ENCODE measurements around the gene LRRC8C. TPM values are rescaled to one million over a fixed set of nuclear protein-coding genes. Genes with fewer than 3 reads are reported as not detected.

LRRC8C gene
- total RNA-seq, 1 donor from 2014 or later = 2.3 TPM

GRCh38 chr1:89606227-89606980 lies 26.5 kb upstream of the LRRC8C start:
- H3K4me2 ChIP-seq (ENCODE audit: low read length) = peak overlapping the region; percentile 13
- H3K27me3 ChIP-seq (ENCODE audit: insufficient read depth, low read length) = no peaks in the 10 kb centered on the region
- H3K4me3 ChIP-seq (ENCODE audit: insufficient read depth, low read depth, low read length) = no peak overlapping the region
- Mint-ChIP-seq H3K27ac (ENCODE audit: unreplicated experiment) (no peak overlapping the region), H3K27me3 (ENCODE audit: low read depth, unreplicated experiment) (peaks cover 21% of the 10 kb centered on the region), H3K4me3 (ENCODE audit: unreplicated experiment) (no peak overlapping the region), H3K9me3 (ENCODE audit: unreplicated experiment) (no peaks in the 10 kb centered on the region), H3K4me1 (ENCODE audit: low read depth, unreplicated experiment) (peaks cover 28% of the 10 kb centered on the region), H3K36me3 (ENCODE audit: low read depth, unreplicated experiment) (no peaks in the 10 kb centered on the region)
- no peak for FAIRE-seq
- H3K79me2 ChIP-seq (ENCODE audit: insufficient read depth, low read length) = no peaks in the 10 kb centered on the region
- no peak overlapping the region for H2AFZ ChIP-seq (ENCODE audit: low read depth, low read length)
- H3K9ac ChIP-seq (ENCODE audit: low read length) = no peak overlapping the region
- H3K36me3 ChIP-seq (ENCODE audit: insufficient read depth, low read length) = no peaks in the 10 kb centered on the region
- TF ChIP-seq CTCF (IDR thresholded peaks at IDR 0.05; ENCODE audit: insufficient read depth, low read depth, low read length) (no peak), EZH2 (IDR thresholded peaks at IDR 0.05; ENCODE audit: insufficient read depth, low read length) (no peak)
- no peak for DNase-seq (ENCODE audit: low read depth)
- H3K9me3 ChIP-seq (ENCODE audit: insufficient read depth, low read depth, low read length) = no peaks in the 10 kb centered on the region
- H3K27ac ChIP-seq (ENCODE audit: low read depth, low read length) = no peak overlapping the region
- H3K4me1 ChIP-seq (ENCODE audit: insufficient read depth, low read length) = peaks cover 18% of the 10 kb centered on the region
- no peaks in the 10 kb centered on the region for H4K20me1 ChIP-seq (ENCODE audit: insufficient read depth, low read length)

GRCh38 chr1:89607156-89607555 lies 25.8 kb upstream of the LRRC8C start:
- DNase-seq (ENCODE audit: low read depth) (no peak), FAIRE-seq (no peak)
- Mint-ChIP-seq H3K4me1 (ENCODE audit: low read depth, unreplicated experiment) (peaks cover 28% of the 10 kb centered on the region), H3K27ac (ENCODE audit: unreplicated experiment) (no peak overlapping the region), H3K9me3 (ENCODE audit: unreplicated experiment) (no peaks in the 10 kb centered on the region), H3K36me3 (ENCODE audit: low read depth, unreplicated experiment) (no peaks in the 10 kb centered on the region), H3K27me3 (ENCODE audit: low read depth, unreplicated experiment) (peaks cover 16% of the 10 kb centered on the region), H3K4me3 (ENCODE audit: unreplicated experiment) (no peak overlapping the region)
- no peak for TF ChIP-seq CTCF (IDR thresholded peaks at IDR 0.05; ENCODE audit: insufficient read depth, low read depth, low read length)
- no peak for TF ChIP-seq EZH2 (IDR thresholded peaks at IDR 0.05; ENCODE audit: insufficient read depth, low read length)
- Histone ChIP-seq H3K9ac (ENCODE audit: low read length) (no peak overlapping the region), H2AFZ (ENCODE audit: low read depth, low read length) (no peak overlapping the region), H3K4me1 (ENCODE audit: insufficient read depth, low read length) (peaks cover 18% of the 10 kb centered on the region), H4K20me1 (ENCODE audit: insufficient read depth, low read length) (no peaks in the 10 kb centered on the region), H3K27ac (ENCODE audit: low read depth, low read length) (no peak overlapping the region), H3K4me3 (ENCODE audit: insufficient read depth, low read depth, low read length) (no peak overlapping the region), H3K4me2 (ENCODE audit: low read length) (no peak overlapping the region), H3K27me3 (ENCODE audit: insufficient read depth, low read length) (no peaks in the 10 kb centered on the region), H3K79me2 (ENCODE audit: insufficient read depth, low read length) (no peaks in the 10 kb centered on the region), H3K36me3 (ENCODE audit: insufficient read depth, low read length) (no peaks in the 10 kb centered on the region), H3K9me3 (ENCODE audit: insufficient read depth, low read depth, low read length) (no peaks in the 10 kb centered on the region)

Measured in astrocyte (in vitro differentiated cells and primary cell).